Measurements from ENCODE around the gene VSTM2B.
"Not testable (repeated sequence)": the region's sequence is repeated elsewhere in the genome, so short reads cannot be mapped to it uniquely, and the experiment has no call there.

Gene VSTM2B

DNA sequence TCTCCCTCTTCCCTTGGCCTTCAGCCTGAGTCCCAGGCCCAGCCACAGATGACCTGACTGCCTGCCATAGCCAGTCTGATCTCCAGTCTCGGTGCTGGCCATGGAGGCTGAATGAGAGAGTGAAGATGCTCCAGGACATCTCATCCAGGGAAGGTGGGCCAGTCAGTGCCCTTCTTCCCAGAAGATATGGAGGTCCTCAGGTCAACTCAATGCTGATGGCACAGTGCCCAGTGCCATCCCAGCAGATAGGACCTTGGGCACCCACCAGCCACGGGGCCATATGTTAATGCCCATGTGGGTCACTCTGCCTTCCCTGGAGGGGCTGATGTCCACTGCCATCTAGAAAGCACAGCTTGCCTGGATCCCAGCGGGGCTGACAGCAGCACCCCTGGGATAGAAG, 7.2 kb downstream of the VSTM2B start:
- DNase-seq: no peak

DNA sequence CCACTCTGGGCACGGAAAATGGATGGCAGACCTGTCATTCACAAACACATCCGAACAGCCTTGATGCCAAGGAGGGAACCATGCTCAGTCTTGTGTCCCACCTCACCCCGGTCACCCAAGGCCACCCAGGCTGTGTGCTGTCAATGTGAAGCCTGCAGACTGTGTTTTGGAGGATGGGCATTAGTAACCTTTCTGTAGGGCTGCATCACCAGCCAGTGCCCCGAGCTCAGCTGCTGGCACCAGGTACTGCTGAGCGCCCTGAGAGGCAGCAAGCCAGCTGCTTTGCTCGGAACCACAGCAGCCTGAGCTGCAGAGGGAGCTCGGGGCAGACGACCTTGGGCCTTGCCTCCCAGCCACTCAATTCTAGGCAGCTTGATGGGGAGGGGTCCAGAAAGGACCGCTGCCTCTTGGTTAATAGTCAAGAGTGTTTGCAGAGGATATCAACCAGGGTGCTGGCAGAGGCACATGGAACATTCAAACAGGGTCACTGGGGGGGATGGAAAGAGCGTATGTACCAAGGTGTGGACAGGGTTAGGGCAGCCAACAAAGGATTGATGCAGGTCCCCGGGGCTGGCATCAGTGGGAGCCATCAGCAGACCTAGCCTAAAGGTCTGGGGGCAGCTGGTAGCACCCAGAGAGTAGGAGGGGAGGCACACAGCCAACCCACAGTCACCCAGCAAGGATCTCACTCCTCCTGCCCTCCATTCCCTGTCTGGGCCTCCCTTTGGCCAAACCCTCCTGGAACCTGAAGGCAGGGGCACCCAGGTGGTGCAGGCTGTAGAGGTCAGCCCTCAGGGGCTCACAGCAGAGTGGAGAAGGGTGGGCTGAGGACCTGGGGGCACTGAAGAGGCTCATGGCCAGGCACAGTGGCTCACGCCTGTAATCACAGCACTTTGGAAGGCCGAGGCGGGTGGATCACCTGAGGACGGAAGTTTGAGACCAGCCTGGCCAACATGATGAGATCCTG, 8.1 kb downstream of the VSTM2B start:
- no peak for DNase-seq

DNA sequence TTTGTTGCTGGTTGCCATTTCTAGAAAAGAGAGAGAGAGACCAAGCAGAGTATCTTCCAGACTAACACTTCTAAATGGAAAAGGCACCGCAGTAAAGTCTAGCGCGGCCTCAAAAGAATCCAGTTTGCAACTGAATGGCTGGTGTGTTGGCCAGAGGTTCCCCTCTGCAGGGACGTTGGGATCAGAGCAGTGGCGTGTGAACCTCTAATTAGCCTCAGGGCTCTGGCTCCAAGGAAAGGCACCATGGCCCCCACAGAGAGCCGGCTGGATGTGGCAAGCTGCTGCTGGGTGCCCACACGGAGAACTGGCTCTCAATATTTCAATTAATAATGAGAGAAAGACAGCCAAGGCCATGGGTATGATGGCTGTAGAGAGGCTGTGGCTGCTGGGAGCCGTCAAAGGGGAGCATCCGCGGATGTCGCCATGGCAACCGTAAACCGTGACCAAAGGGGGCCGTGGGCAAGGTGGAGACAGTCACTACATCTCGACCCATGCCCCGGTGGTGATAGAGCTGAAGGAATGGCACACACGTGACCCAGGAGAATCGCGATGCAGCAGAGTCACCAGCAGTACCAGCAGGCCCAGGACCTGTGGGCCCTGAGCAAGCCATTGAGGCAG, 9.5 kb downstream of the VSTM2B start:
- no peak for DNase-seq

DNA sequence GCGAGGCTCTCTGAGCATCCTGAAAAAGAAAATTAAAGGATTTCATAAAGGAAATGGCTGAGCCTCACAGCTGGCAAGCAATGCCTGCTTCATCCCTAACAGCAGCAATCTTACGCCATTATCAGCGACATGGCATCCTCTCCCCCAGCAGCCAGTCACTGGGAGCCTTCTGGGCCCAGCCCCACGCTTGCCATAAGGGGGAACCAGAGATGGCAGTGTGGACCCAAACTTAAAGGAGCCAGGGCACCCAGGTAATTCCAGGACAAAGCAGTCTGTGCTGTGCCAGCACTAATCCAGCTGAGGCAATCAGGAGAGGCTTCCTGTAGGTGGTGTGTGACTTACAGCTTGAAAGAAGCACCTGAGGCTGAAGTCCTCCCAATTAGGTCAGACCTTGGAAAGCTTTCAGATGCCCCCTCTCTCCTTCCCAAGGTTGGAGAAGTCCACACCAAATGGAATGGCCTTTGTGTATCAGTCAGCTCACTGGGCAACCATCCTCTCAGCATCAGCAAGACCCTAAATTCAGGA, 10.3 kb downstream of the VSTM2B start:
- DNase-seq: no peak

DNA sequence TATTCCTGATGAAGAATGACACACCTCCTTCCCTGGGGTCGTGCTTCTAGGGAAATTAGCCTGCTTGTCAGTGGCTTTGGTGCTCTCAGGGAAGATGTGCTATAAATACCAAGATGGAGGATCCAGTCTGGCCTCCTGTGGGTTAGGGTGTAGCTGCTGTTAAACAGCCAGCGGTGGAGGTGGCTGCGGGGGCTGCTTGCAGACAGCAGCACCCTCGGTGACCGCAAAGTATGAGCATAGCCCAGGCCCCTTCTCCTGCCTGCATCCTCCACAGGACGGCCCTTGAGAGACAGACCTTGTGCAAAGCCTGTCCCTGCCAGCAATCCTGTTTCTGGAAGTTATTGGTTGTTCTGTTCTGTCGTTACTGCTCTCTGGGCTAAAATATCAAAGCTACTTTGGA, 11.4 kb downstream of the VSTM2B start:
- no peak for DNase-seq

DNA sequence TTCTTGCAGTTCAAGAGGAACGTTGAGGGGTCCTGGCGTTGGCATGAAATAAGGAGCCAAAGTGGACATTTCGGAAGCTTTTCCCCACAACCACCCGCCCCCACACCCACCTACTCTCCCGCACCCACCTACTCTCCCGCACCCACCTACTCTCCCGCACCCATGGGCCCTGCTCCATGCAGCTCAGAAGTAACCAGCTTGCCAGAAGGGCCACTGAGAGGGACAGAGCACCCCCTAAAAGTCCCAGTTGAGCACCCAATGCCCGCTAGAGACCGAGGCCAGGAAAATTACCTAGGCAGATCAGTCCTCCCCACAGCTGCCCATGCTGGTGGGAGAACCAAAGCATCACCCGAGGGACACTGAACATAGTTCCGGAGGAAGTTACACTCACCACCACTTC, 11.8 kb downstream of the VSTM2B start:
- DNase-seq: no peak

DNA sequence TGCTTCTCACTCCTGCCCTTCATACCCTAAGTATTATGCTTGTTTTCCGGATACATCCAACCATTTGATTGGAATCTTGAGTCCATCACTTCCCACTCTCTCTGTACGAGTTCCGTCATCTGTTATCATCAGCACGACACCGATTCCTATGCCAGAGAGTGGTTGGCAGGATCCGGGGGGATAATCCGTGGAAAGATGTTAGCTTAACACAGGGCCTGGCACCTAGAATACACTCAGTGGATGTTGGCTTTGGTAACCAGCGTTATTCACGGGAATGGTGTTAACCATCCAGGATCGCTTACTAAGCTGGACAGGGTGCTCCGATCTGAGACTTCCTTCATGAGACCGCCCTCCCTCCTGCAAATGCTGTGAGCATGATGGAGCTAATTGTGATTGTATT, 12.4 kb downstream of the VSTM2B start:
- DNase-seq: no peak

DNA sequence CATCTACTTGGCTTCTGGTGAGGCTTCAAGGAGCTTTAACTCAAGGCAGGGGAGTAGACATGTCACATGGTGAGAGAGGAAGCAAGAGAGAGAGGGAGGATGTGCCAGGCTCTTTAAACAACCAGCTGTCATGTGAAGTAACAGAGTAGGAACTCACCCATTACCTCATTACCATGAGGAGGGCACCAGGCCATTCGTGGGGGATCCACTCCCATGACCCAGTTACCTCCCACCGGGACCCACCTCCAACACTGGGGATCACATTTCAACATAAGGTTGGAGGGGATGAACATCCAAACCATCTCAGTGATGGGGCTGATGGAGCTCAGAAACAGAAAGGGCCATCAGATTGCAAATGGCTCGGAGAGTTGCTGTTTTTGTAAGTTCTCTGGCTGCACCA, 12.9 kb downstream of the VSTM2B start:
- no peak for DNase-seq

DNA sequence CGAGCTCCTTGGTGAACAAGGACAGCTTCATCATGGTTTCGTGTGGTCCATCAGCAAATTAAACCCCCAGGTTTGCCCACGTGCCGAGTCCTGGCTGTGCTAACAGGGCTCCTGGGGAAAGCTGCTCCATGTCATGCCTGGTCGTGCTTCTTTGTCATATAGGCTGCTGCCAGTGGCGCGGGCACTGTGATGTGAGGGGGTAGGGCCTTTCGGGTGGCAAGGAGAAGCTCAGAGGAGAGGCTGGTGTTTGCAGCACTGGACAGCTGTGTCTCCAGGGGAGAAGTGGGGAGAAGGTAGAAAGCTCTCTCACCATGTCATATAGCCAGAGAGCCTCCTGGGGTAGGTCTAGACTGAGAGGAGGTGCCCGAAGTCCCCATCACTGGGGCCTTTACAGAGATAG, 13.3 kb downstream of the VSTM2B start:
- no peak for DNase-seq

DNA sequence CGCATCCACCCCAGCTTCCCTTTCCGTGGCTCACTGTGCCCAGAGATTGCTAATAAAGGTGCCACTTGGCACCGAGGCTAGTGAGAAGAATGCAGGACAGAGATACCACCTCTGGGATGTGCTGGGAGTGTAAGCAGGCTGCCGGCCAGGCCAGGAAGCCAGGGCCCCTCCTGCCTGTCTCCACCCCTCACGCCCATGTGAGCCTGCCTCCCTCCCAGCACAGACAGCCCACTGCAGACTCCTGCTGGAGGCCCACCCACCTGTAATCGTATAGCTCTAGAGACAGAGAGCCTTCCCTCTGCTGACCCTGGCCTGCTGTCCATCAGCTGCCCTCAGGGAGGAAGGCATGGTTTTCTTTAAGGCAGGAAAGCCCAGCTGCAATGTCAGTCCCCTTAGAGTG, 13.9 kb downstream of the VSTM2B start:
- no peak for DNase-seq

DNA sequence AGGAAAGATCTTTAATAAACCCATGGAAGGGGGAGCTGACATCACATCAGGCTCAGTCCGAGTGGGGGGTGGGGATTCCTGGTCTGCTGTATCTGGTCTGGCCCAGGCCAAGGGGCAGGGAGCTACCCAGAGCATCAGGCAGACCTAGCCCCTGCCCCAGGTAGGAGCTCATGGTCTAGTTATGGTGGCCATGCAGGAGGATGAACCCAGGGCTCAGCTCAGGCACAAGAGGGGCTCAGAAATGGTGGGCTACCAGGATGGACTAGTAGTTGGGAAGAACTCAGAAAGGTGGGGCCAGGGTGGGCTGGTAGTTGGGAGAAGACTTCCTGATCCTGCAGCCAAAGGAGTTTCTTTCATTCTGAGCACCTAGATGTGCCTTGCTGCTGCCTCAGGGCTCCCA, 14.3 kb downstream of the VSTM2B start:
- DNase-seq: no peak

DNA sequence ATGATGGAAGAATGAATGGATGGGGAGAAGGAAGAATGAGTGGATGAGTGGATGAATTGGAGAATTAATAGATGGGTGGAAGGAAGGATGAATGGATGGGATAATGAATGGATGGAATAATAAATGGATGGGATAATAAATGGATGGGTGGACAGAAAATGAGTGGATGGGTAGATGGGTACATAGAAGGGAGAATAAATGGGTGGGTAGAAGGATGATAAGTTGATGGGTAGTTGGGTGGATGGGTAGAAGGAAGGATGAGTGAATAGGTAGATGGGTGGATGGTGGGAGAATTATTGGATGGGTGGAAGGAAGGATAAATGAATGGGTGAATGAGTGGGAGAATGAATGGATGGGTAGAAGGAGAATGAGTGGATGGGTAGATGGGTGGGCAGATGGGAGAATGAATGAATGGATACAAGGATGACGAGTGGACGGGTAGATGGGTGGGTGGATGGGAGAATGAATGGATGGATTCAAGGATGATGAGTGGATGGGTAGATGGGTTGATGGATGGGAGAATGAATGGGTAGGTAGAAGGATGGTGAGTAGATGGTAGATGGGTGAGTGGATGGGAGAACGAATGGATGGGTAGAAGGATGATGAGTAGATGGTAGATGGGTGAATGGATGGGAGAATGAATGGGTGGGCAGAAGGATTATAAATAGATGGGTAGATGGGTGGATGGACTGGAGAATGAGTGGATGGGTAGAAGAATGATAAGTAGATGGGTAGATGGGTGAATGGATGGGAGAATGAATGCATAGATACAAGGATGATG, 15.9 kb downstream of the VSTM2B start:
- DNase-seq: no peak

DNA sequence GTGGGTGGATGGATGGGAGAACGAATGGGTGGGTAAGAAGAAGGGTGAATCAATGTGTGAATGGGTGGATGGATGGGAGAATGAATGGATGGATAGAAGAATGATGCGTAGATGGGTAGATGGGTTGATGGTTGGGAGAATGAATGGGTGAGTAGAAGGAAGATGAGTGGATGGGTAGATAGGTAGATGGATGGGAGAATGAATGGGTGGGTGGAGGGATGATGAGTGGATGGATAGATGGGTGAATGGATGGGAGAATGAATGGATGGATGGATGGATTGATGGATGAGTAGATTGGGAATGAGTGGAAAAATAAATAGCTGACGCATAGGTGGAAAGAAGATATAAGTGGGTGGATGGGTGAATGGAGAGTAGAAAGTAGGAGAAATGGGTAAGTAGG, 16.5 kb downstream of the VSTM2B start:
- DNase-seq: no peak

DNA sequence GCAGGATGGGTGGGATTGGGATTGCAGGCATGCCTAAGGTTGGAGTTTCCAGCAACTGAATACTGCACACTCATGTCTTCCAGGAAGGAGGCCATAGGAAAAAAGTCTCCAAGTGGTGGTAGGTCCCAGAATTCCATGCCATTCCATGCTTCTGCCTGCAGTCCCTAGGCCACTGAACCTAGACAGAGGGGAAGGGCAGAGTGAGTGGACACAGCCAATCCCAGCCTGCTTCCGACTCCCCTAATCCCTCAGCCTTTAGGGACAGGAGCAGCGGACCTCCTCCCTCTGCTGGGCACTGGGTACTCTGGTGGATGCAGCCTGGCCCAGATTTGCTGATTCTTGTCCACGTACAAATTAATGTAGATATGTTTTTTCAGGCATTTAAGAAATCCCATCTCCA, 17.0 kb downstream of the VSTM2B start:
- no peak for DNase-seq

DNA sequence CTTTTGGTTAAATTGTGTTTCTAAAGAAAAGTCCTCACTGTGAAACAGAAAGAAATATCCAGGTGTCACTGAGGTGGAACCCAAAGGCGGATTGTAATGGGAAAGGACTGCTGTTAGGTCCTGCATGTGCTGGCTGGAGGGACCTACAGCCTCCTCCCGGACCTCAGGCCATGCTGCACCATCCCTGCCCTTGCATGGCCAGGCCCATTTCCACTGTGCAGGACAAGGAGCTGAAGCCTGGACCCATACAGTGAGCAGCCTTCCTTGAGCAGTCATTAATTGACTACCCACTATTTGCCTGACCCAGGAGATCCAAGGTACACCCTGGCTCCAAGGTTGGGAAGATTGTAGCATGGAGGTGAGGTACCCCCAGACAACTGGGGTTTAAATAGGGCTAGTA, 17.6 kb downstream of the VSTM2B start:
- no peak for DNase-seq

DNA sequence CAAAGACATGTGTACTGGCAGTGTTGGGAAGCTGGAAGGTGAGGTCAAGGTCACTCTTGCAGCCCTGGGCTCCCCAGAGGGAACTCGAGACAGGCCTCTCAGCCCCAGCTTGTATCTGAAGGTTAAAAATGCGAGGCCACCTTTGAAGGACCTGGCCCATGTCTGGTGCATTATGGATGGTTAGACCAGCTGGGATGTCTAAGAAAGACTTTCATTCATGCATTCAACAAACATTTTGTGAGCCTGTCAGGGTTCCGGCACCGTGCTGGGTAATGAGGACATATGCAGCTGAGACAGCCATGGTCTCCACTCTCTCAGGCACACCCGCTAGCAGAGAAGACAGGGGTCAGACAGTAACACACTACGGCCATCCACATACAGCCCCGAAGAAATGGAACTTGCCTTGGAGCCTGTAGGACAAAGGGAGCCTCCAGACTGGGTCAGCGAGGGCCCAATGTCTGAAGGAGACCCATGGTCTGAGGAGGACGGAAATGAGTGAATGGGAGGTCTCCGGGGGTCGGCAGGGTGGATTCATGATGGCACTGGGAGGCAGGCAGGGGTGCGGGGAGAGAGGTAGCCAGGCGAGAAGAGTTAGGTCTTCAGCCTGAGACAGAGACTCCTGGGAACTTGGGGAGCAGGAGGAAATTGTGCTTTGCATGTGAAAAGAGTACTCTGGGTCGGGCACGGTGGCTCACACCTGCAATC, 19.0 kb downstream of the VSTM2B start:
- DNase-seq: no peak

DNA sequence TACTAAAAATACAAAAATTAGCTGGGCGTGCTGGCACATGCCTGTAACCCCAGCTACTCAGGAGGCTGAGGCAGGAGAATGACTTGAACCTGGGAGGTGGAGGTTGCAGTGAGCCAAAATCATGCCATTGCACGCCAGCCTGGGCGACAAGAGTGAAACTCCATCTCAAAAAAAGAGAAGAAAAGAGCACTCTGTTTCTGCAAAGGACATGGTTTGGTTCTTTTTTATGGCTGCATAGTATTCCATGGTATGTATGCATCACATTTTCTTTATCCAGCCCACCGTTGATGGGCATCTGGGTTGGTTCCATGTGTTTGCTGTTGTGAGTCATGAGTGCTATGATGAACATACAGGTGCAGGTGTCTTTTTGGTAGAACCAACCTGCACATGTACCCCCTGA, 19.7 kb downstream of the VSTM2B start:
- DNase-seq: not testable (repeated sequence)

DNA sequence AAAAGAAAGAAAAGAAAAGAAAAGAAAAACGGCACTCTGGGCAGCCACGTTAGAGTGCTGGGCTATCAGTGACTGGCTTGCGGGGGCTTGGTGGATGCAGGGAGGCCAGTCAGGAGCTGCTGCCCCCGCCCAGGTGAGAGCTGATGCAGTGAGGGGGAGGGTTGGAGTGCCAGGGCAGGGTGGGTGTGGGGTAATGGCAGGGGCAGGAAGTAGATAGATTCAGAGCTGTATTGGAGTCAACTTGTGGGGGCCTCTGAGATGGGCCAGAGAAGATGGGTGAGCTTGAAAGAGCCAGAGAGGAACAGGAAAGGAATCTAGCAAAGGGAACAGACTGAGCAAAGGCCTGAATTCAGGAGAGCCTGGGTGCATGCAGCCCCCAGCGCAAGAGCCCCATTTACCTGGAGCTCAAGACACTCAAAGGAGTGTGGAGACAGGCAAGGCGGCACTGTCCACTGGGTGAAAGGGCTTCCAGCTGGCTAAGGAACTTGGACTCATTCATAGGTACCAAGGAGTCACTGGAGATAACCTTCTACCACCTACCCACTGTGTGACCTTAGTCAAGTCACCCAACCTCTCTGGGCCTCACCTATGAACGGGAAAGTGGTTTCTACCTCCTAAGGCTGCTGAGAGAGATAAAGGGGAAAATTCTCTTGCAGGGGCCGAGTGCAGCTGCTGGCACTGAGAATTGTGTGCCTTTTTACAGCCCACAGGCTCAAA, 20.2 kb downstream of the VSTM2B start:
- DNase-seq: no peak

DNA sequence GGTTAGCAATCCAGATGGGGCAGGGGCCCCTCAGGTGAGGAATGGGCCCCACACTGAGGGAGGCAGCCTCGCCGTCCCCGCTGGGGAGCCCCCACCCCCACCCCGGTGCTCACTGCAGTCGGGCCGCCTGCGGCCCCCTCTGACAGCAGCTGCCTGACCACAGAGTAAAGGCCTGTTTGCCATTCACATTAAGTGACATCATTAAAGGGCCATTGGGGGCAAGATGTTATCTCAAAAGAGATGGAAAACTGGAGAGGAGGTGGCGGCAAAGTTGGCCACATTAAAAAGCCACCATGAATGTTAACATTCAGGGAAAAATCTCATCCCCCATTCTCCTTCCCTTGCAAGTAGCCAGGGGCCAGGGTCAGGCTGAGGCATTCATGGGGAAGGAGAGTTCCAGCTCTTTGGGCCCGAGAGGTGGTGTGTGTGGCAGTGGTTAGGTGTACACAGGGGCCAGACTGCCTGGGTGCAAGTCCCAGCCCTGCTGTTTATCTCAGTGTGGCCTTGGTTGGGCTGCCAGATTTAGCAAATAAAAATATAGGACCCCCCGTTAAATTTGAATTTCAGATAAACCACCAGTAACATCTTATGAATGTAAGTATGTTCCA, 20.9 kb downstream of the VSTM2B start:
- DNase-seq: no peak

DNA sequence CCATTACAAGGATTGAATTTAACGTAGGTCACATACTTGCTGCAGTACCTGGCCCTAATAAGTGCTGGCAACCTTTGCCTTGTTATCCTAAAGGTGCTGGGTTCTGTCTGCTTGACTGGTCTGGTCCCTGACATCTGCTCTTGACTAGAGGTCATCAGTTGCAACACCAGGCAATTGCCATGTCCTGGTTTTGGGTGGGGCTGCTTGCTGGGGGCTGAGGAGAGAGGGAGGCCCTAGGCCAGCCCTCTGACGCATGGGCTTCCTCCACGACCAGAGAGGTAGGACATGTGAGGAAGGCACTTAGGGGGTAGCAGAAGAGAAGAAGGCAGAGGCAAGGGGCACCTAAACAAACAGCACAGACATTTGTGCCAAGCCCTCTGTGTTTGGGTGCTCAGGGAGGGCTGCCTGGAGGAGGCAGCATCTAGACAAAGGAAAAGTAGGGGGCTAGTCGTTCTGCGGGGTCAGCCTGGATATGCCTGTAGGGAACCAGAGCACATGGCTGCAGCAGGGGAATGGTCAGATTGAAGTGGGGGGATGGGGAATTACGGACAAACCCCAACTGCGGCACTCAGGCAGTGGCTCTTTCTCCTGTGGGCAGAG, 21.7 kb downstream of the VSTM2B start:
- no peak for DNase-seq

DNA sequence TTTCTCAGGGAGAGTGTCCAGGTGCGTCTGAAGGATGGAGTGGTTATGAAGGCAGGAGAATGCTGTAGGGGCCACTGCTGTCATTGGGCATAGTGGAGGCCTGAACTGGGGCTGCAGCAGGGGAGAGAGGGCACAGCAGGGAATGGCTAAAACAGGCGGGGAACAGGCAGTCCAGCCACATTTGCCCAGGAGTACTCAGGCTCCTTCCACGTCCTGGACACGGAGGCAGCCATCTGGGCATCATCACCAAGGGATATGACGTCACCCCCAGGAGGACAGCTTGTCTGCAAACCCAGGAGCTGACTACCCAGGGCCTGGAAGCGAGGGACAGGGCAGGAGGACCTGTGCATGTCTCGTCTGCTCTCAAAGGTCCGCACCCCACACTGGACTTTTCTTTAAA, 22.2 kb downstream of the VSTM2B start:
- DNase-seq: no peak
